Transverse colon (tissue), 4 donors: ENCODE results near the gene SDK2. TPM values are rescaled to one million over a fixed set of nuclear protein-coding genes. Genes with fewer than 3 reads are reported as not detected.

Experiments
- DNase-seq: peaks from one replicate; pipeline ENCODE4 v3.0.0-alpha.2; 2019
- H3K27ac ChIP-seq, 4 donors: fragments of 200-600 bp; sonication (generic); 2 replicates each; pipeline ENCODE4 v1.5.1; 2016 to 2018; ENCODE audit warnings: inconsistent platforms in 4 of 4
- H3K27me3 ChIP-seq: fragments of 200-600 bp; sonication (generic); 2 replicates; pipeline ENCODE4 v1.5.1; 2017; ENCODE audit warnings: inconsistent platforms
- H3K36me3 ChIP-seq, 4 donors: fragments of 200-600 bp; sonication (generic); 2 replicates each; pipeline ENCODE4 v1.5.1; 2017 to 2019; ENCODE audit warnings: inconsistent platforms in 4 of 4
- H3K4me1 ChIP-seq, 4 donors: fragments of 200-600 bp; sonication (generic); 2 replicates each; pipeline ENCODE4 v1.5.1; 2017 to 2020; ENCODE audit warnings: inconsistent platforms in 4 of 4
- H3K4me3 ChIP-seq, 4 donors: fragments of 200-600 bp; sonication (generic); 1 replicate in 1 of 4; 2 replicates in 3 of 4; pipeline versions ENCODE4 v1.5.1 to v1.6.1; 2017 to 2019; ENCODE audit warnings: inconsistent platforms in 4 of 4
- H3K9me3 ChIP-seq, 2 donors: fragments of 200-600 bp; sonication (generic); 2 replicates each; pipeline ENCODE4 v1.5.1; 2017 to 2019; ENCODE audit warnings: inconsistent platforms in 2 of 2
- EP300 ChIP-seq: sonication (generic); formaldehyde crosslinking; IDR thresholded peaks from one replicate; pipeline ENCODE4 v1.6.1; 2017; ENCODE audit warnings: antibody characterized with exemption, low read depth
- POLR2A ChIP-seq: fragments of 450-650 bp; IDR thresholded peaks from one replicate; pipeline ENCODE4 v1.6.1; 2016; ENCODE audit warnings: antibody characterized with exemption, mild to moderate bottlenecking, moderate library complexity
- POLR2AphosphoS5 ChIP-seq, 3 donors: sonication (generic); formaldehyde crosslinking; IDR thresholded peaks; one replicate each; pipeline ENCODE4 v1.6.1; 2016; ENCODE audit warnings: antibody characterized with exemption in 3 of 3
- WGBS, 2 donors: methylation state at CpG; one replicate each; pipeline ENCODE4 v1.1.5; 2018; ENCODE audit warnings: low coverage in 1 of 2; 5-methylcytosine and 5-hydroxymethylcytosine counted together
- in situ Hi-C, 4 donors: fragments of 200-750 bp; cut with MboI; loops; one replicate each; pipeline versions ENCODE4 v1.15.0 to v1.15.1; 2017; ENCODE audit warnings: low sequenced_read_pairs in 3 of 4, low pct_ligation_motif_present in 1 of 4, low pct_unique_long_range_greater_than_20kb in 1 of 4
- intact Hi-C: fragments of 100-400 bp; cut with DNase I; formaldehyde crosslinking; loops from one replicate; pipeline ENCODE4 v1.15.1; 2023; ENCODE audit warnings: low total_unique reads
- total RNA-seq, 4 donors: library from RNA; depleted of rRNA; stranded (reverse); fragments of >200 nt; gene quantifications; one replicate each; pipeline ENCODE4 v1.1.0, GENCODE V29; 2016
- TF ChIP-seq, protein P1 (sequence below), 5 experiments: fragments of 200-600 bp in 3 of 5; fragments of 450-650 bp in 2 of 5; sonication (generic) in 3 of 5; IDR thresholded peaks; 1 replicate in 2 of 5; 2 replicates in 3 of 5; pipeline ENCODE4 v1.5.1; 2016 to 2017; ENCODE audit warnings: antibody characterized with exemption in 5 of 5, inconsistent platforms in 3 of 5, mild to moderate bottlenecking in 2 of 5, moderate library complexity in 1 of 5

Gene SDK2
- total RNA-seq, 4 donors from 2014 or later = 2.6 to 9.8 (median 3.4) TPM

GRCh38 chr17:73689596-73690275 lies 45.5 kb upstream of the SDK2 start:
- in situ Hi-C loops (no loop called here), intact Hi-C loops (no loop called here)
- TF ChIP-seq, protein P1, sequence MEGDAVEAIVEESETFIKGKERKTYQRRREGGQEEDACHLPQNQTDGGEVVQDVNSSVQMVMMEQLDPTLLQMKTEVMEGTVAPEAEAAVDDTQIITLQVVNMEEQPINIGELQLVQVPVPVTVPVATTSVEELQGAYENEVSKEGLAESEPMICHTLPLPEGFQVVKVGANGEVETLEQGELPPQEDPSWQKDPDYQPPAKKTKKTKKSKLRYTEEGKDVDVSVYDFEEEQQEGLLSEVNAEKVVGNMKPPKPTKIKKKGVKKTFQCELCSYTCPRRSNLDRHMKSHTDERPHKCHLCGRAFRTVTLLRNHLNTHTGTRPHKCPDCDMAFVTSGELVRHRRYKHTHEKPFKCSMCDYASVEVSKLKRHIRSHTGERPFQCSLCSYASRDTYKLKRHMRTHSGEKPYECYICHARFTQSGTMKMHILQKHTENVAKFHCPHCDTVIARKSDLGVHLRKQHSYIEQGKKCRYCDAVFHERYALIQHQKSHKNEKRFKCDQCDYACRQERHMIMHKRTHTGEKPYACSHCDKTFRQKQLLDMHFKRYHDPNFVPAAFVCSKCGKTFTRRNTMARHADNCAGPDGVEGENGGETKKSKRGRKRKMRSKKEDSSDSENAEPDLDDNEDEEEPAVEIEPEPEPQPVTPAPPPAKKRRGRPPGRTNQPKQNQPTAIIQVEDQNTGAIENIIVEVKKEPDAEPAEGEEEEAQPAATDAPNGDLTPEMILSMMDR (IDR thresholded peaks at IDR 0.05) = no peak
- TF ChIP-seq POLR2AphosphoS5 (IDR thresholded peaks at IDR 0.05) (no peak), POLR2A (no peak), EP300 (no peak)
- DNase-seq = no peak
- Histone ChIP-seq H3K27me3 (no peaks in the 10 kb centered on the region), H3K27ac (no peak overlapping the region), H3K36me3 (no peaks in the 10 kb centered on the region), H3K4me1 (peaks cover 0 to 6% (median 0%) of the 10 kb centered on the region in 4 donors), H3K9me3 (no peaks in the 10 kb centered on the region), H3K4me3 (no peak overlapping the region)
- 71 to 76% methylated on average over 2 to 13 of the region's 13 CpGs for WGBS, 2 donors

DNA sequence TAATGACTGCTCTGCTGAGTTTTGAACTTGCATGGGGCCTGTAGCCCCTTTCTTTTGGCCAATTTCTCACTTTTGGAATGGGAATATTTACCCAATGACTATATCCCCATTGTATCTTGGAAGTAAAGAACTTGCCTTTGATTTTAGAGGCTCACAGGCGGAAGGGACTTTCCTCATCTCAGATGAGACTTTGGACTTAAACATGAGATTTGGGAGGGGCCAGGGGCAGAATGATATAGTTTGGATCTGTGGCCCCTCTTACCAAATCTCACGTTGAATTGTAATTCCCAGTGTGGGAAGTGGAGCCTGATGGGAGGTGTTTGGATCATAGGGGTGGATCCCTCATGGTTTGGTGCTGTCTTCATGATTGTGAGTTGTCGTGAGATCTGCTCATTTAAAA lies 42.7 kb upstream of the SDK2 start:
- Histone ChIP-seq H3K36me3 (no peaks in the 10 kb centered on the region), H3K9me3 (no peaks in the 10 kb centered on the region), H3K27ac (no peak overlapping the region), H3K4me3 (no peak overlapping the region), H3K4me1 (peaks cover 0 to 6% (median 0%) of the 10 kb centered on the region in 4 donors), H3K27me3 (no peaks in the 10 kb centered on the region)
- TF ChIP-seq EP300 = no peak
- TF ChIP-seq, protein P1 (IDR thresholded peaks at IDR 0.05) = no peak
- DNase-seq = no peak
- in situ Hi-C loops = no loop called here
- intact Hi-C loops = no loop called here
- WGBS, 2 donors = 79% methylated on average over 3 of the region's 3 CpGs; no CpG with 5 or more reads in 1 of the 2 donors

DNA sequence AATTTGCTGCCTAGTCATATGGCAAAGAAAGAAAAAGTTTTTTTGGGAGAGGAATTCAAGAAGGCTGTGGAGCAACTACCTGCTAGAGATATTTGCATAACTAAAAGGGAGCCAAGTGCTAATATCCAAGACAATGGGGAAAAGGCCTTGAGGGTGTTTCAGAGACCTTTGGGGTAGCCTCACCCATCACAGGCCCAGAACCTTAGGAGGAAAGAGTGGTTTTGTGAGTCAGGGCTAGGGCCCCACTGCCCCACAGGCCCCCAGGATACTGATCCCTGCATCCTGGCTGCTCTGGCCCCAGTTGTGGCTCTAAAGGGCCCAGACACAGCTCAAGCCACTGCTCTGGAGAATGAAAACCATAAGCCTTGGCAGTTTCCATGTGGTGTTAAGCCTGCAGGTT lies 41.9 kb upstream of the SDK2 start:
- intact Hi-C loops = no loop called here
- Histone ChIP-seq H3K36me3 (no peaks in the 10 kb centered on the region), H3K27me3 (no peaks in the 10 kb centered on the region), H3K4me3 (no peak overlapping the region), H3K9me3 (no peaks in the 10 kb centered on the region), H3K27ac (no peak overlapping the region), H3K4me1 (peaks cover 0 to 6% (median 0%) of the 10 kb centered on the region in 4 donors)
- DNase-seq = no peak
- TF ChIP-seq POLR2A (no peak), POLR2AphosphoS5 (IDR thresholded peaks at IDR 0.05) (no peak), EP300 (no peak)
- TF ChIP-seq, protein P1 (IDR thresholded peaks at IDR 0.05) = no peak
- in situ Hi-C loops = no loop called here

- WGBS, 2 donors = 52 to 61% methylated on average over 3 of the region's 3 CpGs
These were observed 39.9 kb upstream of the SDK2 start for GRCh38 chr17:73684183-73684582.

More at GRCh38 chr17:73684183-73684582, 39.9 kb upstream of the SDK2 start:
- DNase-seq = no peak
- no peaks in the 10 kb centered on the region for H3K27me3 ChIP-seq
- intact Hi-C loops (no loop called here), in situ Hi-C loops (no loop called here)
- H3K27ac ChIP-seq = no peak overlapping the region
- no peaks in the 10 kb centered on the region for H3K36me3 ChIP-seq
- no peak overlapping the region for H3K4me3 ChIP-seq
- no peaks in the 10 kb centered on the region for H3K9me3 ChIP-seq
- TF ChIP-seq POLR2A (no peak), EP300 (no peak), POLR2AphosphoS5 (IDR thresholded peaks at IDR 0.05) (no peak)
- TF ChIP-seq, protein P1 (IDR thresholded peaks at IDR 0.05) = no peak
- peaks cover 0 to 6% (median 0%) of the 10 kb centered on the region in 4 donors for H3K4me1 ChIP-seq
